Measurements from ENCODE around the gene SPDYE18. TPM values are rescaled to one million over a fixed set of nuclear protein-coding genes. Genes with fewer than 3 reads are reported as not detected.
"Not testable (repeated sequence)": the region's sequence is repeated elsewhere in the genome, so short reads cannot be mapped to it uniquely, and the experiment has no call there.

The SPDYE18 gene, protein sequence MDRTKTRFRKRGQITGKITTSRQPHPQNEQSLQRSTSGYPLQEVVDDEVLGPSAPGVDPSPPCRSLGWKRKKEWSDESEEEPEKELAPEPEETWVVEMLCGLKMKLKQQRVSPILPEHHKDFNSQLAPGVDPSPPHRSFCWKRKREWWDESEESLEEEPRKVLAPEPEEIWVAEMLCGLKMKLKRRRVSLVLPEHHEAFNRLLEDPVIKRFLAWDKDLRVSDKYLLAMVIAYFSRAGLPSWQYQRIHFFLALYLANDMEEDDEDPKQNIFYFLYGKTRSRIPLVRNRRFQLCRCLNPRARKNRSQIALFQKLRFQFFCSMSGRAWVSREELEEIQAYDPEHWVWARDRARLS
- under 1 TPM in 1 of 3 donors, not detected in 2; 0.52 TPM for total RNA-seq

DNA sequence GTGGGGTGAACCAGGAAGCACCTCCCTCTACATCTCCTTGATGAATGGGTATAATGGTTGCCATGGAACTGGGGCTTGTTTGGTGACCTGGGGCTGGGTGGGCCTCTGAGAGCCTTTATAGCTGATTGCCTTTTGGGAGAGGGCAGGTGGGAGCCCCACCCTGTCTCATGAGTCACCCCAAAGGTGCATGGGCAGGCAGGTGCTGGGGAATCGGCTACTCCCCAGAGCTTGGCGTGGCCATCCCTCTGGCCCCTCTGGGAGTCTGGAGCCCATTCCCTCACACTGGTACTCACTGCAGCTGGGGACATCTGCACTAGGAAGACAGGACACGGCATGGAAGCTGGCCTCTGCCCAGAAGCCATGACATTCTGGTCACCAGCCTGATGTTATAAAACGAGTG is at the start of gene SPDYE18:
SPDYE18 (minus strand) TSS at position 2 of the 400 bp plus-strand sequence. CDS start 2,046 bp downstream, outside the sequence.
- not testable (repeated sequence) for H3K36me3 Mint-ChIP-seq (ENCODE audit: insufficient read depth); DNase-seq; H3K4me3 Mint-ChIP-seq; H3K9me3 Mint-ChIP-seq; H3K4me1 Mint-ChIP-seq (ENCODE audit: low read depth); H3K27me3 Mint-ChIP-seq (ENCODE audit: low read depth); ATAC-seq

DNA sequence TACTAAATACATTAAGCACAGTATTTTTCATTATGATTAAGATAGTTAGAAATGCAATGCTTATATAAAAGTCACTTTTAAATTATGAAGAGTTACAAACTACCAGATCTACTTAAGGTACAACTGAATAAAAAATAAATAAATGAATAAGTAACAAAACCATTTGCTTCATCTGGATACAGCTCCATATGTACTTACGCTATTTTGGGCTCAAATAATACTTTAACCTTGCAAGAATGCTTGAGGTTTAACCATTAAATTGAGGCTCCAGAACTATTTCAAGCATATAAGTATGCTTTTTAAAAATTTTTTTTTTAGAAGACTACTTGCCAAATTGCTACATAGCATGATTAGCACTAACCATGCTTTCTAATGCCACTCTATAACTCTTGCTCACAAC is 46.0 kb upstream of the SPDYE18 start:
- not testable (repeated sequence) for DNase-seq; H3K36me3 Mint-ChIP-seq (ENCODE audit: insufficient read depth); H3K9me3 Mint-ChIP-seq; H3K4me1 Mint-ChIP-seq (ENCODE audit: low read depth); H3K4me3 Mint-ChIP-seq; ATAC-seq; H3K27me3 Mint-ChIP-seq (ENCODE audit: low read depth)

DNA sequence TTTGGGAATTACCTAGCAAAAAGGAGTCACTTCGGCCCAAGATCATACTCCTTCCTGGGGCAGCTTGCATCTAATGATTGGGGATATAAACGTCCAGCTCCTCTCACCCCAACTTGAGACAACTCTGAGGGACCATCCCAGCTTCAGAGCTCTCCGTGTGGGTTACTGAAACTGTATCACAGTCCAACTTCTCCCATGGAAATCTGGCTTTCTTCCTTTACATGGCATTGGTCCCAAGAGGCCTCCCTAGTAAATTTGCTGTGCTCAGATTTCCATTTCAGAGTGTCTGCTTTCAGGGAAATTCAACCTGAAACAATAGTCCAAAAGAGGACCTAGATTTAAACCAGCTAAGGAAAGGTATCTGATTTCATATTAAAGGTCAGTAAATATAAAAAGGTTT is 45.3 kb upstream of the SPDYE18 start:
- not testable (repeated sequence) for H3K9me3 Mint-ChIP-seq; H3K4me1 Mint-ChIP-seq (ENCODE audit: low read depth); H3K27me3 Mint-ChIP-seq (ENCODE audit: low read depth); DNase-seq; H3K36me3 Mint-ChIP-seq (ENCODE audit: insufficient read depth); H3K4me3 Mint-ChIP-seq; ATAC-seq

- not testable (repeated sequence) for ATAC-seq; H3K4me3 Mint-ChIP-seq; H3K36me3 Mint-ChIP-seq (ENCODE audit: insufficient read depth); H3K4me1 Mint-ChIP-seq (ENCODE audit: low read depth); DNase-seq; H3K27me3 Mint-ChIP-seq (ENCODE audit: low read depth); H3K9me3 Mint-ChIP-seq
These were observed 43.5 kb upstream of the SPDYE18 start for GRCh38 chr7:77105904-77106303.

- H3K27me3 Mint-ChIP-seq (ENCODE audit: low read depth); H3K9me3 Mint-ChIP-seq; DNase-seq; H3K36me3 Mint-ChIP-seq (ENCODE audit: insufficient read depth); H3K4me1 Mint-ChIP-seq (ENCODE audit: low read depth); ATAC-seq; H3K4me3 Mint-ChIP-seq: not testable (repeated sequence)
These were observed 40.3 kb upstream of the SPDYE18 start for GRCh38 chr7:77102671-77103070.

GRCh38 chr7:77101187-77101586 is 38.8 kb upstream of the SPDYE18 start:
- H3K9me3 Mint-ChIP-seq; H3K4me3 Mint-ChIP-seq; H3K27me3 Mint-ChIP-seq (ENCODE audit: low read depth); H3K36me3 Mint-ChIP-seq (ENCODE audit: insufficient read depth); H3K4me1 Mint-ChIP-seq (ENCODE audit: low read depth); DNase-seq; ATAC-seq: not testable (repeated sequence)

GRCh38 chr7:77100501-77100900 is 38.1 kb upstream of the SPDYE18 start:
- DNase-seq; H3K36me3 Mint-ChIP-seq (ENCODE audit: insufficient read depth); ATAC-seq; H3K4me3 Mint-ChIP-seq; H3K9me3 Mint-ChIP-seq; H3K27me3 Mint-ChIP-seq (ENCODE audit: low read depth); H3K4me1 Mint-ChIP-seq (ENCODE audit: low read depth): not testable (repeated sequence)

DNA sequence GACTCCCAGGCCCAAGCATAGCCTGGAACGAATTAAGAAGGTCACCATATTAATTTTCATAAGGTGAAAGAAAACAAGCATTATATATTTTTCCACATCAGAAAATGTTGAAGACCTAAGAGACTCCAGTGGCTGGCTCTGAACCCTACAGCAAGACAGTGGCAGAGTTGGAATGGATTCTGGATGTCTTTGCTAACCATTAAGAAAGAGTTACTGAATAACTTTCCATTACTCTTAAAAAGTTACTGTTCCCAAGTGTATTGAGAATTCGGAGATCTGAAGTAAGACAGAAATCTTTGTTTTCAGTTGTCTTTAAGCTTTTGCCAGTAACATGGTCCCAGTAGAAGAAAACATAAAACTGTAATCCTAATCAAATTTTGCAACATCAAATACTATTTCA is 29.9 kb upstream of the SPDYE18 start:
- H3K9me3 Mint-ChIP-seq; H3K27me3 Mint-ChIP-seq (ENCODE audit: low read depth); ATAC-seq; H3K36me3 Mint-ChIP-seq (ENCODE audit: insufficient read depth); H3K4me1 Mint-ChIP-seq (ENCODE audit: low read depth); DNase-seq; H3K4me3 Mint-ChIP-seq: not testable (repeated sequence)

DNA sequence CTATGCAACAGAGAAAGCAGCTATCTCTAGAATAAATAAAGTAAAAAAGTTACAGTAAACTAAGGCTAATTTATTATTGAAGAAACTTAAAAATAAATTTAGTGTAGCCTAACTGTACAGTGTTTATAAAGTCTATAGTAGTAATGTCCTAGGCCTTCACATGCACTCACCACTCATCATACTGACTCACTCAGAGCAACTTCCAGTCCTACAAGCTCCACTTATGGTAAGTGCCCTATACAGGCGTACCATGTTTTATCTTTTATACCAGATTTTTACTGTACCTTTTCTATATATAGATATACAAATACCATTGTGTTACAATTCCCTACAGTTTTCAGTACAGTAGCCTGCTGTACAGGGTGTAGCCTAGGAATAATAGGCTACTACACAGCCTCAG is 19.8 kb upstream of the SPDYE18 start:
- H3K27me3 Mint-ChIP-seq (ENCODE audit: low read depth); H3K36me3 Mint-ChIP-seq (ENCODE audit: insufficient read depth); ATAC-seq; H3K4me3 Mint-ChIP-seq; H3K4me1 Mint-ChIP-seq (ENCODE audit: low read depth); DNase-seq; H3K9me3 Mint-ChIP-seq: not testable (repeated sequence)

- DNase-seq; H3K36me3 Mint-ChIP-seq (ENCODE audit: insufficient read depth); H3K27me3 Mint-ChIP-seq (ENCODE audit: low read depth); H3K4me3 Mint-ChIP-seq; H3K4me1 Mint-ChIP-seq (ENCODE audit: low read depth); H3K9me3 Mint-ChIP-seq; ATAC-seq: not testable (repeated sequence)
These were observed 17.9 kb upstream of the SPDYE18 start for GRCh38 chr7:77080236-77080635.

GRCh38 chr7:77079624-77080023 is 17.3 kb upstream of the SPDYE18 start:
- peaks cover 13% of the 10 kb centered on the region for H3K36me3 Mint-ChIP-seq (ENCODE audit: insufficient read depth)
- not testable (repeated sequence) for DNase-seq; H3K9me3 Mint-ChIP-seq; H3K4me3 Mint-ChIP-seq; H3K4me1 Mint-ChIP-seq (ENCODE audit: low read depth); H3K27me3 Mint-ChIP-seq (ENCODE audit: low read depth); ATAC-seq

GRCh38 chr7:77079112-77079511 is 16.8 kb upstream of the SPDYE18 start:
- not testable (repeated sequence) for H3K4me3 Mint-ChIP-seq; H3K9me3 Mint-ChIP-seq; H3K4me1 Mint-ChIP-seq (ENCODE audit: low read depth); DNase-seq; H3K27me3 Mint-ChIP-seq (ENCODE audit: low read depth); ATAC-seq
- peaks cover 17% of the 10 kb centered on the region for H3K36me3 Mint-ChIP-seq (ENCODE audit: insufficient read depth)

DNA sequence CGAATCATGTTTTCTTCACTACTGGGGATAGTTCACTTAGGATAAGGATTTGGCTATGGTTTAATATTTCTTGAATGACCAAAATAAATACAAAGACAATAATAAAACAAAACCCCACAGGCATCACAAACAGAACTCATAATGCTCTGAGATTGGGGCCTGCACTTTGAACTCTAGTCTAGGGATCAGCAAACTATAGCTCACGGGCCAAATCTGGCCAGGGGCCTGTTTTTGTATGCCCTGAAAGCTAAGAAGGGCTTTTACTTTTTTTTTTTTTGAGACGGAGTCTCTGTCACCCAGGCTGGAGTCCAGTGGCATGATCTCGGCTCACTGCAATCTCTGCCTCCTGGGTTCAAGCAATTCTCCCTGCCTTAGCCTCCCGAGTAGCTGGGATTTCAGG is 14.7 kb upstream of the SPDYE18 start:
- not testable (repeated sequence) for H3K4me1 Mint-ChIP-seq (ENCODE audit: low read depth); DNase-seq; ATAC-seq; H3K9me3 Mint-ChIP-seq; H3K27me3 Mint-ChIP-seq (ENCODE audit: low read depth); H3K4me3 Mint-ChIP-seq
- H3K36me3 Mint-ChIP-seq (ENCODE audit: insufficient read depth), result peaks cover 17% of the 10 kb centered on the region

GRCh38 chr7:77074786-77075396 is 12.5 kb upstream of the SPDYE18 start:
- not testable (repeated sequence) for DNase-seq; H3K27me3 Mint-ChIP-seq (ENCODE audit: low read depth); H3K4me3 Mint-ChIP-seq; H3K9me3 Mint-ChIP-seq; ATAC-seq; H3K4me1 Mint-ChIP-seq (ENCODE audit: low read depth)
- peaks cover 26% of the 10 kb centered on the region for H3K36me3 Mint-ChIP-seq (ENCODE audit: insufficient read depth)

DNA sequence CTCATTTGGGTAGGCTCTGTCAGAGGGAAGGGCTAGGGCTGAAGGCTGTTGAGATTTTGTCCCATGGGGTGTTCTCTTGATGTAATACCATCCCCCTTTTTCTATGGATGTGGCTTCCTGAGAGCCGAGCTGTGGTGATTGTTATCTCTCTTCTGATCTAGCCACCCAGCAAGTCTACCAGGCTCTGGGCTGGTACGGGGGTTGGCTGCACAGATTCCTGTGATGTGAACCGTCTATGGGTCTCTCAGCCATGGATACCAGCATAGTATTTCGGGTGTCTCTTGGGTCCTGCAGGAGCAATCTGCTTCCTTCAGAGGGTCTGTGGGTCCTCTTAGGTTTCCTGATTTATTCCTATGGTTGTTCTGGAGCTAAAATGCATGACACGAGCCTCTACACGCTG is 8.8 kb upstream of the SPDYE18 start:
- H3K4me3 Mint-ChIP-seq; H3K9me3 Mint-ChIP-seq; H3K27me3 Mint-ChIP-seq (ENCODE audit: low read depth); H3K4me1 Mint-ChIP-seq (ENCODE audit: low read depth); ATAC-seq; DNase-seq: not testable (repeated sequence)
- peaks cover 28% of the 10 kb centered on the region for H3K36me3 Mint-ChIP-seq (ENCODE audit: insufficient read depth)

Measured in activated T-cell treated with anti-CD3 and anti-CD28 coated beads, Interleukin-2, amount 50 U/mL, for 4 hours (primary cell).